NB4 (cell line): ENCODE results near the gene TRH.
A peak's percentile ranks its signal among the peaks of the same experiment; 100 is the strongest.

Experiments
- DNase-seq: peaks from one replicate; pipeline ENCODE4 v3.0.0; 2010; ENCODE audit warnings: low read depth
- H3K4me3 ChIP-seq: one replicate; pipeline ENCODE4 v1.5.1; 2011; ENCODE audit warnings: mild to moderate bottlenecking, low read depth, low read length, moderate library complexity
- CTCF ChIP-seq: IDR thresholded peaks from one replicate; pipeline ENCODE4 v1.5.1; 2012; ENCODE audit warnings: low read depth, low read length
- MYC ChIP-seq: IDR thresholded peaks from 2 replicates; pipeline ENCODE4 v1.6.1; 2011; ENCODE audit warnings: low read depth, low read length
- POLR2A ChIP-seq: IDR thresholded peaks from 2 replicates; pipeline ENCODE4 v1.6.1; 2011; ENCODE audit warnings: mild to moderate bottlenecking; ENCODE audit not compliant: insufficient read length; ENCODE audit errors: extremely low read depth
- TF ChIP-seq, protein P1 (sequence below): IDR thresholded peaks from 2 replicates; pipeline ENCODE4 v1.6.1; 2011; ENCODE audit warnings: low read depth, low read length

The TRH gene

GRCh38 chr3:129967761-129968160, 6.8 kb upstream of the TRH start:
- DNase-seq, result no peak
- H3K4me3 ChIP-seq, result no peak overlapping the region
- TF ChIP-seq, protein P1, sequence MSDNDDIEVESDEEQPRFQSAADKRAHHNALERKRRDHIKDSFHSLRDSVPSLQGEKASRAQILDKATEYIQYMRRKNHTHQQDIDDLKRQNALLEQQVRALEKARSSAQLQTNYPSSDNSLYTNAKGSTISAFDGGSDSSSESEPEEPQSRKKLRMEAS, result no peak

DNA sequence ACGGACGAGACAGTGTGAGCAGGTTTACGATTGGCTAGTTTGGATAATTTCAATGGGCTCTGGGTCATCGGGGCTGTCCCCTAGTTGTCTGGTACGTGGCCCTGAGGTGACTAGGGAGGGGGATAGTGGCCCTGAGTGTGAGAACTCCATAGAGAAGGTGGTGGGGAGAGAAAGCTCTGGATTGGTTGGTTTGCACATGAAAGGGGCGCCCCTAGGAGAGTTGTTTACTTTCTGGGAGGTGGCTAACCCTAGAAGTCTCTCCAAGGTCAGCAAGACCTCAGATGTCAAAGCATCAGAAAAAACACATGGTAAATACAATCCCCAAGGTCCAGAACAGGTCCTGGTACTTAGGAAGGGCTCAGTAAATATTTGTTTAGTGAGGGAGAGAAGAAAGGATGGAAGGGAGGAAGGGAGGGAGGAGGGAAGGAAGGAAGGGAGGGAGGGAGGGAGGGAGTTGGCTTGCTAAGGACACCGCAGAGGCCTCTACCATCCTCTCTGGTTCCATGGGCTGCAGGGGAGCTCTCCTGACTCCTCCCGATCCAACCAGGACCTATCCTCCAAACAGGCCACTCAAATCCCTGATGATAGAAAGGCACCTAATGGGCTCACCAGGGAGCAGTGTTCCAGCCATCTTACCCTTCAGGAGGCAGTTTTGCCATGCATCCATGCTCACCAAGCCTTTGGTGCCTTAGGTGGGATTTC, 3.0 kb upstream of the TRH start:
- H3K4me3 ChIP-seq, result no peak overlapping the region
- DNase-seq, result no peak
- TF ChIP-seq, protein P1, result no peak
- TF ChIP-seq MYC (no peak), CTCF (no peak), POLR2A (no peak)

DNA sequence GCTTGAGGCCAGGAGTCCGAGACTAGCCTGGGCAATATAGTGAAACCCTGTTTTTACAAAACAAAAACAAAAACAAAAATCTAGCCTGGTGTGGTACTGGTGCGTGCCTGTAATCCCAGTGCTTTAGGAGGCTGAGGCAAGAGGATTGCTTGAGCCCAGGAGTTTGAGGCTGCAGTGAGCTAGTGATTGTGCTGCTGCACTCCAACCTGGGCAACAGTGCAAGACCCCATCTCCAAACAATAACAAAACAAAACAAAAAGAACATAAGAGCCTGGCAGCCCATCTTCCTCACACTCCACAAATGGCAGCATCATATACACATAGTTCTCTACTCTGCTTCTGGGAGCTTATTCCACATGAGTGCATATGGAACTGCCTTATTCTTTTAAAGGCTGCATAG, 2.2 kb upstream of the TRH start:
- DNase-seq, result no peak
- no peak overlapping the region for H3K4me3 ChIP-seq
- TF ChIP-seq MYC (no peak), CTCF (no peak), POLR2A (no peak)
- TF ChIP-seq, protein P1, result no peak

DNA sequence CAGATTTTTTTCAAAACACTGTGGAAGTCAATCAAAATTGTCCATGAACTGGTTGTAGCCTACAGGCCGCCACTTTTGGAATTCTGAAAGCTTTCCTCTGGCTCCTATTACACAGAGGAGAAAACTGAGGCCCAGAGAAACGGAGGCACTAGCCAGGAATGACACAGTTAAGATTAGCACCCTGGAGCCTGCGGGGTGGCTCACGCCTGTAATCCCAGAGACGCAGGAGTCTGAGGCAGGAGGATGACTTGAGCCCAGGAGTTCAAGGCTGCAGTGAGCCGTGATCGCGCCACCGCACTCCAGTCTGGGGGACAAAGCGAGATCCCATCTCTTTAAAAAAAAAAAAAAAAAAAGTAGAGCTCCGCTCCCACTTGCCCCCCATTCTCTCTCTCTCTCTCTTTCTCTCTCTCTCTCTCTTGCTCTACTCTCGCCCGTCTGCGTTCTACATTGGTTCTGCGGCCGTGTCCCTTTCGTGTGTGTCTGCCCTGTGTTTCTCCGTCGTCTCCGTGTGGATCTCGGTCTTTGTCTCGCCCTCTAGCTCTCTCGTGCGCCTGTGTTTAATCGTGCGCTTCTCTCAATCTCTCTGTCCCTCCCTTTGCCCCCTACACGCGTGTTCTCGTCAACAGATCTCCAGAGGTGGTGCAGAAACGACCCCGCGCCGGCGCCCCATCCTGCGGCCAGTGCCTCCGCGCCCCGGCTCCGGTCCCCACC, 512 bp upstream of the TRH start:
- no peak overlapping the region for H3K4me3 ChIP-seq
- TF ChIP-seq POLR2A, result no peak
- TF ChIP-seq CTCF, result no peak
- TF ChIP-seq, protein P1, result no peak
- no peak for TF ChIP-seq MYC

DNA sequence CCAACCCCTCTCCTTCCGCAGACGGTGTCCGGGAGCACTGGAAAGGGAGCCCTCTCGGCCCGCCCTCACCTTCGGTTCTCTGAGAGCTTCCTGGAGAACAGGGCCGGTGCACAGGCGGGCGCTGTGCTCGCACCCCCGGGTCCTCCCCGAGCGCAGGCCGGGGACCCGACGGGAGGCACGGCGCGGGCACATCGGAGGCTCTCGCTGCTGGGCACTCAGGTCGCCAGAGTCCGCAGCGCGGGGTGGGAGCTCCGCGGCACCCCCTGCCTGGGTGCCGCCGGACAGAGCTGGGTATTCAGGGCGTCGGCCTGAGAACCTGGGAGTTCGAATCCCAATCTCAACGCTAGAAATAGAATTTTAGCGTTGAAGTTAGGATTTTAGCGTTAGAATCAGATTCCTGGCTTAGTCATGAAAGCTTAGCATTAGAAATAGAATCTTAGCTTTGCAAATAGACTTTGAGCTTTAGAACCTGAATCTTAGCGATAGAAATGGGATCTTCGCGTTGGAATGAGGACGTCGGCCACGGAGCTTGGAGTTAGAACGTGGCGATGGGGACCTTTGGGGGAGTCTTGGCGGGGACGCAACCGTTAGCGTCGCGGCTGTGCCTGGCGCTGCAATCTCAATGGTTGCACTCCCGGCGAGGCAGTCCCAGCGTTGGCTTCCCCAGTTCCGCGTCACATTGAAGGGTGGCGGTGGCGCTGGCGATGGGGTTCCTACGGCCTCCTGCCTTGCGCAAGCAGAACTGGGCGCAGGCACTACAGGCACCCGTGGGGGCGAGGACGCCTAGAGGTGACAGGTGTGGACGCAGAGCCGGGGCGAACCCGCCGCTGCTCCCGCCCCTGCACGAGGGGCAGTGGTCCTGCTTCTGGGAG, 549 bp downstream of the TRH start:
- DNase-seq, result peak; percentile 37

More for the DNA sequence above, 512 bp upstream of the TRH start:
- no peak for DNase-seq

More for the DNA sequence above, 549 bp downstream of the TRH start:
- TF ChIP-seq POLR2A (no peak), MYC (no peak), CTCF (no peak)
- TF ChIP-seq, protein P1, result no peak
- H3K4me3 ChIP-seq, result no peak overlapping the region
